ENCODE measurements around the gene CCDC27.
"Not testable (repeated sequence)": the region's sequence is repeated elsewhere in the genome, so short reads cannot be mapped to it uniquely, and the experiment has no call there.

Gene CCDC27

GRCh38 chr1:3717715-3718601, 34.3 kb upstream of the CCDC27 start:
- no peak overlapping the region for H3K4me3 ChIP-seq (ENCODE audit: low read depth, low read length)
- no peak for DNase-seq (ENCODE audit: low read depth, low spot score)
- in situ Hi-C loops (cut with HindIII; ENCODE audit: low sequenced_read_pairs): no loop called here
- TF ChIP-seq CTCF (IDR thresholded peaks at IDR 0.05; ENCODE audit: low read depth, low read length): no peak

GRCh38 chr1:3718764-3719163, 33.5 kb upstream of the CCDC27 start:
- DNase-seq (ENCODE audit: low read depth, low spot score): no peak
- no peak for TF ChIP-seq CTCF (IDR thresholded peaks at IDR 0.05; ENCODE audit: low read depth, low read length)
- H3K4me3 ChIP-seq (ENCODE audit: low read depth, low read length): no peak overlapping the region
- in situ Hi-C loops (cut with HindIII; ENCODE audit: low sequenced_read_pairs): no loop called here

- no peak for DNase-seq (ENCODE audit: low read depth, low spot score)
- H3K4me3 ChIP-seq (ENCODE audit: low read depth, low read length): no peak overlapping the region
- TF ChIP-seq CTCF (IDR thresholded peaks at IDR 0.05; ENCODE audit: low read depth, low read length): no peak
- in situ Hi-C loops (cut with HindIII; ENCODE audit: low sequenced_read_pairs): no loop called here
Measured at GRCh38 chr1:3721955-3722465, 30.2 kb upstream of the CCDC27 start.

GRCh38 chr1:3722846-3723245, 29.4 kb upstream of the CCDC27 start:
- DNase-seq (ENCODE audit: low read depth, low spot score): no peak
- in situ Hi-C loops (cut with HindIII; ENCODE audit: low sequenced_read_pairs): no loop called here
- H3K4me3 ChIP-seq (ENCODE audit: low read depth, low read length): no peak overlapping the region
- no peak for TF ChIP-seq CTCF (IDR thresholded peaks at IDR 0.05; ENCODE audit: low read depth, low read length)

- peak; percentile 45 for DNase-seq (ENCODE audit: low read depth, low spot score)
- TF ChIP-seq CTCF (IDR thresholded peaks at IDR 0.05; ENCODE audit: low read depth, low read length): peak; percentile 99
- H3K4me3 ChIP-seq (ENCODE audit: low read depth, low read length); in situ Hi-C loops (cut with HindIII; ENCODE audit: low sequenced_read_pairs): not testable (repeated sequence)
Measured at GRCh38 chr1:3724416-3725030, 27.7 kb upstream of the CCDC27 start.

GRCh38 chr1:3725366-3725765, 26.9 kb upstream of the CCDC27 start:
- TF ChIP-seq CTCF (IDR thresholded peaks at IDR 0.05; ENCODE audit: low read depth, low read length): no peak
- no peak overlapping the region for H3K4me3 ChIP-seq (ENCODE audit: low read depth, low read length)
- in situ Hi-C loops (cut with HindIII; ENCODE audit: low sequenced_read_pairs): no loop called here
- DNase-seq (ENCODE audit: low read depth, low spot score): no peak
